NCI-H1417 (cell line): ENCODE results near the gene PHYHIPL.

Experiments
- DNase-seq, 3 experiments: peaks; one replicate each; lab custom pipeline; 2025; lab: John Stamatoyannopoulos, UW

PHYHIPL gene

DNA sequence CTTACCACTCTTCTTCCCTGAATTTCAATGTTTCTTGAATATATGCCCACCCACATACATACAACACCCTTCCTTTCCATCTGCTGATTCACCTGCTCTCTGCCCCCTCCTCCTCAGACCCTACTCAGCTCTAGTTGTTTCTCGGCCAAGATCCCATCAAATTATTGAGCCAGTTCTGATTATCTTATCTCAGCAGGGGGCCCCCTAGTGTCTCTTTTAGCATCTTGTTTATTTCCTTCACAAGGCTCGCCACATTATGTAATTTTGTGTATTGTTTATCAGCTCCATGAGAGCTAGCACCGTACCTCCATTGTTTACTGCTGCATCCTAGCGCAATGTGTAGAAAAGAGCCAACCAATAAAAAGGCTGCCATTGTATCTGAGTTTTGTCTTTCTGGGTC, 114.0 kb downstream of the PHYHIPL start:
- DNase-seq, result no peak
